Right lobe of liver (tissue), 4 donors: ENCODE results near the gene ENO2.

Source experiments
- CTCF ChIP-seq, 4 donors: fragments of 200-600 bp in 3 of 4; fragments of 450-650 bp in 1 of 4; IDR thresholded peaks; one replicate each; pipeline versions ENCODE4 v1.5.1 to v1.8.0; 2016 to 2022; ENCODE audit warnings: antibody characterized with exemption in 4 of 4, mild to moderate bottlenecking in 2 of 4
- POLR2A ChIP-seq: fragments of 450-650 bp; IDR thresholded peaks from one replicate; pipeline ENCODE4 v1.6.1; 2017; ENCODE audit warnings: antibody characterized with exemption, mild to moderate bottlenecking
- donor health status: DM: no; HTN: no; CAD: no.
- donor health status: DM: no; HTN: no; CAD: no.
- donor health status: DM: no; HTN: yes; CAD: no.

- TF ChIP-seq CTCF (IDR thresholded peaks at IDR 0.05) = no peak
- TF ChIP-seq POLR2A = no peak
Observed at GRCh38 chr12:6952863-6953441, 38.6 kb downstream of the ENO2 start.
